GM20431 (cell line): ENCODE results near the gene ACOD1.
"Not testable (repeated sequence)": the region's sequence is repeated elsewhere in the genome, so short reads cannot be mapped to it uniquely, and the experiment has no call there.

Source experiments
- in situ Hi-C: fragments of 300-500 bp; cut with MseI, MboI; formaldehyde crosslinking; loops from one replicate; pipeline ENCODE4 v1.15.0; 2020; ENCODE audit warnings: low sequenced_read_pairs; ENCODE audit not compliant: unreplicated experiment

ACOD1 gene

DNA sequence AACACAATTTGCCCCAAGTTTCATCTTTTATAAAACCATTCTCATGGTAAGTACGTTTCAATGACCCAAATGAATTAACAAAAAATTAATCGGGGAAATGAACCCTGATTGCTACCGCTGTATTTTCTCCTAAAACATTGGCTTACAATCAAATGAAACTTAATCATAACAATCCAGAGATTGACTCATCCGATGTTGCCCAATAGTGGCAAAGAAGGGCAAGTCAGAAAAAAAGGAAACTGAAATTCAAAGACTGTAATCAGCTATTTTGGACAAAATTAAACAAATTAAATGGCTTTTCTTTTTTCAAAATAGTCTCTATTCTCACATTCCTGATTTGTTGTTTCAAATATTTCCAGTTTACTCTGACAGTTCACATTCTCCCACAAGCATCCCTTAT, 3.9 kb upstream of the ACOD1 start:
- in situ Hi-C loops = no loop called here

DNA sequence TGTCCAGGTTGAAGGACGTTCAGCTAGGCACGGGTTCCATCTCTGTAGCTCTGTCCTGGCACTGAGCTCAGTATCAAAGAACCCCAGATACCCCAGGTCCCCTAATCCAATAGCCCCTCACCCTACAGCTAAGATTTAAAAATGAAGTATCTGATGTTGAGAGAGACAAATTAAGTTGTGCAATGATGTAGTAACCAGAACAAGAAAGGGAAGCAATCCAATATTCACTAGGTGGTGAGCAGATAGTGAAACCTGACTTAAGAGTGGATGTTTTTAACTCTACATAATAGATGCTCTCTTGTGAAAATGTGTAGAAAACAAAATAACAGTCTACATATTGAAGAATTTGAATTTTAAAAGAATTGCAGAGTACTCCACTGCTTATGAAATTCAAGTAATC, 1.8 kb downstream of the ACOD1 start:
- in situ Hi-C loops = no loop called here

GRCh38 chr13:76953968-76954367, 5.7 kb downstream of the ACOD1 start:
- in situ Hi-C loops = no loop called here

GRCh38 chr13:76954538-76954937, 6.2 kb downstream of the ACOD1 start:
- in situ Hi-C loops = no loop called here

DNA sequence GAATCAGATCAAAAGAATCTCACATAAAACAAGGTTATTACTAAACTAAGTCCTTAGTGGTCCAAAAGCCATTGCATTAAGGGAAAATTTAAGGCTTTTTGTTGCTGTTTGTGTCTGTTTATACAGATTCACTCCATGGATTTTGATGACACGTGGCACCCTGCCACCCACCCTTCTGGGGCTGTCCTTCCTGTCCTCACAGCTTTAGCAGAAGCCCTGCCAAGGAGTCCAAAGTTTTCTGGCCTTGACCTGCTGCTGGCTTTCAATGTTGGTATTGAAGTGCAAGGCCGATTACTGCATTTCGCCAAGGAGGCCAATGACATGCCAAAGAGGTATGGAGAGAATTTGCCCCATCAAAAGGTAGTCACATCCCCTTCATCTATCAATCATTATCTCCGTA, 6.9 kb downstream of the ACOD1 start:
- in situ Hi-C loops = no loop called here

GRCh38 chr13:76955661-76956060, 7.3 kb downstream of the ACOD1 start:
- in situ Hi-C loops = no loop called here

GRCh38 chr13:76958841-76959432, 10.6 kb downstream of the ACOD1 start:
- in situ Hi-C loops = no loop called here

- in situ Hi-C loops = not testable (repeated sequence)
Measured at GRCh38 chr13:76959734-76960133, 11.4 kb downstream of the ACOD1 start.

GRCh38 chr13:76965759-76966421, 17.6 kb downstream of the ACOD1 start:
- in situ Hi-C loops = no loop called here

DNA sequence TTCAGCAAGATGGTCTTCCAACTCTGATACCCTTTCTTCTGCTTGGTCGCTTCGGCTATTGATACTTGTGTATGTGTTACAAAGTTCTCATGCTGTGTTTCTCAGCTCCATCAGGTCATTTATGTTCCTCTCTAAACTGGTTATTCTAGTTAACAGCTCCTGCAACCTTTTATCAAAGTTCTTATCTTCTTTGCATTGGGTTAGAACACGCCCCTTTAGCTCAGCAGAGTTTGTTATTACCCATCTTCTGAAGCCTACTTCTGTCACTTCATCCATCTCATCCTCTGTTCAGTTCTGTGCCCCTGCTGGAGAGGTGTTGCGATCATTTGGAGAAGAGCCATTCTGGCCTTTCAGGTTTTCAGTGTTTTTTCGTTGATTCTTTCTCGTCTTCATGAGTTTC, 18.7 kb downstream of the ACOD1 start:
- in situ Hi-C loops = no loop called here

DNA sequence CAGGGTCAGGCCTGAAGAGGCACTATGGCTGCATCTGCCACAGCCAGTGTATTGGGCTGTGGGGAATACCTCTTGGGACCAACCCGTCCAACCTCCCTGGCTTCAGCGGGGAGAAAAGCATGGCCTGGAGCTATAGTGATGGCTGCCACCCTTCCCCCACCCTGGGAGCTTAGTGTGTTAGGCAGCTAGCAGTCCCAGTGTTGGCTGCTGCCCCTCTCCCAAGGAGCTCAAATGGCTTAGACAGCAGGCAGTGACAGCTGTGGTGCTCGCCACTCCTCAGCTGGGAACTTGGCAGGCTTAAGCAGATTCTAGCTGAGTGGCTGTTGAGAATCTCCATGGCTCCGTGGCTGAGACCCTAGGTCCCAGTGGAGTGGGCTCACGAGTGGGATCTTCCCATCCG, 19.7 kb downstream of the ACOD1 start:
- in situ Hi-C loops = no loop called here

DNA sequence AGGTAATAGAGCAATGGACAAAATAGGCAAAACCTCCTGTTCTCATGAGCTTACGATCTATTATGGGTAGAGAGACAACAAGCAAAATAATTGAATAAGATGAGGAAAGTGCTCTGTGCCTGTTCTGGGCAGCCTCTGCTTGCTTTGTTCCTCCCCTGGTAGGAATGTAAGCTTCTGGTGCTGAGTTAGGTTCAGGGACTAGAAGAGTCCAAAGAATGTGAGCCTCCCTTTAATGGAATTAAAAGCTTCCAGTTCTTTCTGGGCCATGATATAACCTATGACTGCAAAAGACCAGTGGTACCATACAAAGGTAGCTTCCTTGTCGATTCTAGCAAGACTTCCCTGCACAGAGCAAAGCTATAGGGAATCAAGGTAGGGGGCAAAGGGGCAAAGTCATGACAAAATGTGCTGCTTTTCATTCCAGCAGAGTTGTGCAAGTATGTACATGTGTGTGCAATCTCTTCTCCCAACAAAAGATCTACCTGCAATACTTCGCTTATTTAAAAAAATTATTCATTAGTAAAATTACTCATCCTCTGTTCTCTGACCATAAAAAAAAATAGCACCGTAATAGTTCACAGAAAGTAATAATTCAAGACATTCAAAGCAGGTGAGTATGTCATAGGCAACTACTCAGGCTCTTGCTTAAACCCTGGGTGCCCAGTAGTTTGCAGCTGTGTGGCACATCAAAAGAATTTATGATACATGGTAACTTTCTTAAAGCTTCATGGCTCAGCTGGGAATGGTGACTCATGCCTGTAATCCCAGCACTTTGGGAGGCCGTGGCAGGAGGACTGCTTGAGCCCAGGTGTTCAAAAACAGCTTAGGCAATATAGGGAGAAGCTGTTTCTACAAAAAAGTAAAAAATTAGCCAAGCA, 21.4 kb downstream of the ACOD1 start:
- in situ Hi-C loops = no loop called here

GRCh38 chr13:76971215-76971614, 22.9 kb downstream of the ACOD1 start:
- in situ Hi-C loops = no loop called here

DNA sequence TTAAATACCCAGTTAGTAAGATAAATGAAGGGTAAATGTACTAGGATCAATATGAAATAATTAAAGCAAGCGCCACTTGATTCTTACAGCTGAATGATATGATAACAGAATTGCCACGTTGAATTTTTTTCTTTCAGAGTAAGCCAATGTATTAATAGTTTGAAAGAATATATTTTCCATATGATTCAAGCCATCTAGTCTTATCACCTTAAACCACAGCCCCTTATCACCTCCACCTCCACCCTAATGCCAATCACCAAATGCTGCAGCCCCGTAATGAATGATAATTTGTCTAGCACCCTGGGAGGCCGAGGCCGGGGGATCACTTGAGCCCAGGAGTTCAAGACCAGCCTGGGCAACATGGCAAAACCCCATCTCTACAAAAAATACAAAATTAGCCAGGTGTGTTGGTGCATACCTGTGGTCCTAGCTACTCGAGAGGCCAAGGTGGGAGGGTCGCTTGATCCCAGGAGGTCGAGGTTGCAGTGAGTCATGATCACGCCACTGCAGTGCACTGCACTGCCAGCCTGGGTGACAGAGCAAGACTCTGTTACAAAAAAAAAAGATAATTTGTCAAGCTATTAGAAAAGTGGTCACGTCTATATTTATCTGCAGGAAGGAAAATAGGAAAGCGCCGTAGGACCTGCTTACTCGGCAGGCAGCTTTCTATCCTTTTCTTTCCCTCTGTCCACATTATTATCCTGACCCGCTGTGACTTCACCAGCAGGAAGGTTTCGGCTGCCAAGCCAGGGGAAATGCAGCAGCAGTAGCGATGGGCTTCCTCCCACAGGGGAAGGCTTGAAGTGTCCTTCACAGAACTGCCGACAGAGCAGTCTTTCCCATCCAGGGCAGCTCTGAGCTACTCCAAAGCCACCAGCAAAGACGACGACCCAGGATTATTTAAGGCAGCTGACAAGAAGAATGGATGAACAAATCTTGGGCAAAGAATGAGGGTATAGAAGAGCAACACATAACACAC, 23.8 kb downstream of the ACOD1 start:
- in situ Hi-C loops = no loop called here

DNA sequence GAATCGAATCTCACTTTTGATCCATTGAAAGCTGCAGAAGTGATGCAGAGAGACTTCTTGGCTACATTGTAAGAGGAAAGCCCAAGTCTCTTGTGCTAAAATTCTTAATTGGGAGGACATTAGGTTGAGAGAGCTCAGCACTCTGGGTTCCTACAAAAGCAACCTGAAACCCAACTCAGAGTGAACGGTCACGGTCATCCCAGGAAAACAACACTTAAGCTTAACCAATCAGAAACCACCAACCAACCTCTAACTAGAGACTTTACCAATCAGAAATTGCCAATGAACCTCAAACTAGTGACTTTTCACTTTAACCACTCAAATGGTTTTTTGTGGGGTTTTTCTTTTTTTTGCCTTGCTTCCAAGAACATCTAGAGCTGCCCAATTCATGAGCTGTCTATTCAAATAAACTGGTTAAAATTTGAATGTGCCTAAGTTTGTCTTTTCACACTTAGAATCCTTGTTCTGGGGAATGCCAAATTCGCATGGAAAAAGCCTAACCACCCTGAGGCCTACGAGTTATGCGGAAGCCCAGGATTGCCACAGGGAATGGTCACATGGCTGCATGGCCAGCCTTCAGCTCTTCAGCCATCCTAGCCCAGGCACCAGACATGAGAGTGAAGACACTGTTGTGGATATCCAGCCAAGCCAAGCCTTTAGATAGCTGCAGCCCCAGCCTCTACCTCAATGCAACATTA, 25.8 kb downstream of the ACOD1 start:
- in situ Hi-C loops = no loop called here

GRCh38 chr13:76974618-76974975, 26.3 kb downstream of the ACOD1 start:
- in situ Hi-C loops = no loop called here

DNA sequence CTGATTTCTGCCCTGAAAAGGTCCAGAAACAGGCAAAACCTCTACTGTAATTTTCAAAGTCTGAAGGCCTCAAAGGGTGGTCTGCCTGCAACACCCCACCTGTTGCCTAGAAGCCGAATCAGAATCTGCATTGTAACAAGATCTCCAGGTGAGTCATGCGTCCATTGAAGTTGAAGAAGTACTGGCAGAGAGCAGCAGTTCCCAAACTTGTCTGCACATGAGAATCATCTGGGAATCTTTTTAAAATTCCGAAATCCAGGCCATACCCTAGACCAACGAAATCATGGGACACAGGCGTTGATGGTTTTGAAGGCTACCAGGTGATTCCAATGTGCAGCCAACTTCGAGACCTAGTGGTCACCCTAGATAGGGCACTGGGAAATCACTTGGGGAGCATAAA, 27.6 kb downstream of the ACOD1 start:
- in situ Hi-C loops = no loop called here

DNA sequence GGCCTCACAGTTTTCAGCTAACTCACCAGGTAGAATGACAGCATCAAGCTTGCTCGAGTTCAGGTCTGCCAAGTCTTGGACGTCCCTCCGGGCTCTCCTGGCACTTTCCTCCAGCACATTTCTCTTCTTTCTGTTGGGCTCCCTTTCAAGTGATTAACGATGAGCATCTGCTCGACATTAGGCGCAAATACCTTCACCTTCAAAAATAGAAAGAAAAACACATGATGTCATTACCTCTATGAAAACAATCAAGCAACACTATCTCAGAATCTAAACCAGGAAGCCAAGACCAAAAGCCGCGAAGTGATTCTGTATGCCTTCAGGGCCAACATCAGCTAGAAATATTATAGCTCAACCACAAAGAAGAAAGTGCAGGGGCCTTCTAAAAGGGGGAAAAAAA, 28.2 kb downstream of the ACOD1 start:
- in situ Hi-C loops = no loop called here

DNA sequence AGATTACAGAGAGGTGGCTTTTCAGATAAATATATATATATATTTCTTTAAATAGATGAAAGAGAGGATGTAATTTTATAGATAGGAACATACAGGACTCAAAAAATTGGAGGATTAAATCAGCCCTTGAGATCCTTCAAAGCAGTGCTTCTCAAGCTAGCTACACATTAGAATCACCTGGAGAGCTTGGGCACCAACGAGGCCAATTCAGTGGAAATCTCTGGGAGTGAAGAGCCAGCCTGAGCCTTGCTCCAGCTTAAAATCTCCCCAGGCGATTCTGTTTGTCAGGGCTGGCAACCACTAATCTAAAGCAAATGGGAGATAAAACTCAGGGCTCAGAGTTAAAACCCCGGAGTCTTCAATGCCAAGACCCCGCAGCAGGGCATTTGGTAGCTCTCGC, 28.6 kb downstream of the ACOD1 start:
- in situ Hi-C loops = no loop called here
